Caki2 (cell line): ENCODE measurements around the gene S1PR3. TPM values are rescaled to one million over a fixed set of nuclear protein-coding genes. Genes with fewer than 3 reads are reported as not detected.

ENCODE experiments used
- DNase-seq: peaks from one replicate; pipeline ENCODE4 v3.0.0-alpha.2; 2015; ENCODE audit warnings: low read depth
- in situ Hi-C: cut with HindIII; loops from 2 replicates; pipeline ENCODE4 v1.10.0; 2016; ENCODE audit warnings: low sequenced_read_pairs, low pct_unique_long_range_greater_than_20kb, mixed read lengths
- total RNA-seq: library from RNA; depleted of rRNA; stranded (reverse); fragments of >200 nt; shearing (Covaris generic); gene quantifications from 2 replicates; pipeline ENCODE4 v1.2.3, GENCODE V29; 2014; ENCODE audit warnings: low replicate concordance; rRNA removed

The S1PR3 gene
- total RNA-seq, 1 experiment from 2014 or later: 15.2 TPM

DNA sequence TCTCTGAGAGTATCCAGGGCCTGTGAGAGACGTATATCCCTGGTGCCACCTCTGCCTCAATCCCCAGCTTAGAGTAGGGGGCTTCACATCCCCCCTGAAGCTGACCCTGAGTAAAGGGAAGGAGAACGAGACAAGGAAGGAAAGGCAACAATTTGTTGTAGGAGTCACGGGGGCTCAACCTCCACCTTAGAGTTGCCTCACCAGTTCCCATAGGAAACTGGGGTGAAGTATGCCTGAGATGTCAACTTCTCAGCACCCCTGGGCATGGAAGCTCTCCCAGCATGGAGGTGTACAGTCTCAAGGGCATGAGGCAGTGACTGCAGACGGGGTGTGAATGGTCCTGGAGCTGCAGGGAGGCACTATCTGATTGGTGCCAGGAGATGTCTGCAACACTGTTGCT, 53.6 kb downstream of the S1PR3 start:
- in situ Hi-C loops: no loop called here
- DNase-seq: no peak

- in situ Hi-C loops: no loop called here
Observed at GRCh38 chr9:89046832-89047231, 55.6 kb downstream of the S1PR3 start.

DNA sequence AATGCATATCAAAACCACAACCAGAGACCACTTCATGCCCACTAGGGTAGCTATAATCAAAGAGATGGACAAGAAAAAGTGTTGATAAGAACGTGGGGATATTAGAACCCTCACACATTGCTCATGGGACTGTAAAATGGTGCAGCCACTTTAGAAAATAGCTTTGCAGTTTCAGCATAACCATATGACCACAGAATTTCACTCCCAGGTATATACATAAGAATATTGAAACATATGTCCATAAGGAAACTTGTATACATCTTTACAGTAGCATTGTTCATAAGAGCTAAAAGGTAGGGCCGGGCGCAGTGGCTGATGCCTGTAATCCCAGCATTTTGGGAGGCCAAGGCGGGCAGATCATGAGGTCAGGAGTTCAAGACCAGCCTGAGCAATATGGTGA, 56.4 kb downstream of the S1PR3 start:
- in situ Hi-C loops: no loop called here
- no peak for DNase-seq

More at GRCh38 chr9:89046832-89047231, 55.6 kb downstream of the S1PR3 start:
- no peak for DNase-seq

DNA sequence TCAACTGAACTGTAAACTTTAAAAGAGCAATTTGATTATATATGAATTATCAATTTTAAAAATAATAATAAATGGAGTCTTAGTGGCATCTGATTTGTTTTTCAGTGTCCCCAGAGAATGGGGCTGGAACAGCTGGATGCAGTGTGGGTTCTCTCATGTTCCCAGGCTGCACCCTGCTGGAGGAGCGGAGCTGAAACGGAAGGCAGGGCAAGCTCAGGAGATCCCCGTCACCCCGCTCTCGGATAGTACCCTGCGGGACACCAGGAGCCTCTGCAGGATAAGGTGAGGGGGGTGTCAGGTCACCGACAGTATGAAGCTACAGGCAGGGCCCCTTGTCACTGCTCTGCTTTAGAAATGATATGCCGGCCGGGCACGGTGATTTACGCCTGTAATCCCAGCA, 57.3 kb downstream of the S1PR3 start:
- no peak for DNase-seq
- in situ Hi-C loops: no loop called here

DNA sequence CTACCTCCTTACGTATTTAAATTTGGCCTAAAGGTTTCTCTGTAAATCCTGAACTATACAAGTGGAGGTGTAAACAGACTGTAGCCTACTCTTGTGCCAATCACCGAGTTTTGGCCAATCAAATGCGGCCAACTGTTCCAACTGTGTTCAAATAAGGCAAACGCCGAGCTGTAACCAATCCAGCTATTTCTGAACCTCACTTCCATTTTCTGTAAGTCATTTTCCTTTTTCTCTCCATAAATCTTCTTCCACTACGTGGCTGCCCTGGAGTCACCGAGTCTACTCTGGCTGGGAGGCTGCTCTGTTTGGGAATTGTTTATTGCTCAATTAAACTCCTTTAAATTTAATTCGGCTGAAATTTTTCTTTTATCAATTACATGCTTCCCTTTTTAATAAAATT, 58.4 kb downstream of the S1PR3 start:
- in situ Hi-C loops: no loop called here
- DNase-seq: no peak

DNA sequence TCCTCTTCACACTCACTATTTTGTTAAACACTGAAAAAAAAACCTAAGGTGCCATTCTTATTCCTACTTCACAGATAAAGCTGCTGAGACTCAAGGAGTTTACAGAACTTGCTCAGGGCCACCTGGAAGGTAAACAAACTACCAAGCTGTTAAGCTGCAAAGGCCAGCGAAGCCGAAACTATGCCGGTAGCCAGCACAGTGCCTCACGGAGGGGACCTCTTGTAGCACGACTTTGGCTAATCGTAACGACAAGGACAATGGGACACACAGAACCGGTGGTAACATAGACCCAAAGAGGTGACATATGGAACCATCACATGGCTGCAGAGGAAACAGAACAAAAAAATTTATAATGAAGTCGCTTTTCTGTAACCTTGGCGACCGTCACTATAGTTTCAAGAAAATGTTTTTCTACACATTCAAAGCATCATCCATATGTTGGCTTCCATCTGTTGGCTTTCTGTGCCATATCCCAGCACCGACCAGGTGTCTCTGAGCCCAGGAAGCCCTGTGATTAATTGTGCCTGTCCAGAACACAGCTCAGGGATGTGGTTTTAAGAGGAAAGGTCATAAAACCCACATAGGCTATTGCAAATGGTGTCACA, 60.3 kb downstream of the S1PR3 start:
- DNase-seq: no peak
- in situ Hi-C loops: no loop called here

GRCh38 chr9:89052470-89053097, 61.3 kb downstream of the S1PR3 start:
- in situ Hi-C loops: no loop called here
- DNase-seq: no peak

GRCh38 chr9:89053301-89053700, 62.0 kb downstream of the S1PR3 start:
- no peak for DNase-seq
- in situ Hi-C loops: no loop called here

Other genes with a start within 250 kb of the S1PR3 start
- 0.09 and 1.0 TPM in 2 replicates for gene SHC3, start 187.3 kb downstream of the S1PR3 start, total RNA-seq